GM12874 (cell line): Measurements from ENCODE around the gene SRSF4.

ENCODE experiments used
- CTCF ChIP-seq: IDR thresholded peaks from 2 replicates; pipeline ENCODE4 v1.5.1; 2011; ENCODE audit warnings: low read depth, mild to moderate bottlenecking, control low read depth, low read length, moderate library complexity; ENCODE audit not compliant: insufficient read depth

Gene SRSF4

GRCh38 chr1:29169976-29170375 lies 11.7 kb downstream of the SRSF4 start:
- no peak for TF ChIP-seq CTCF

GRCh38 chr1:29167904-29168303 lies 13.8 kb downstream of the SRSF4 start:
- TF ChIP-seq CTCF: no peak

GRCh38 chr1:29166291-29166878 lies 15.3 kb downstream of the SRSF4 start:
- TF ChIP-seq CTCF: no peak

- no peak for TF ChIP-seq CTCF
Measured at GRCh38 chr1:29164588-29164987, 17.1 kb downstream of the SRSF4 start.

- no peak for TF ChIP-seq CTCF
Measured at GRCh38 chr1:29162476-29163138, 19.1 kb downstream of the SRSF4 start.

GRCh38 chr1:29162025-29162424 lies 19.7 kb downstream of the SRSF4 start:
- TF ChIP-seq CTCF: no peak

- no peak for TF ChIP-seq CTCF
Measured at GRCh38 chr1:29159773-29160172, 21.9 kb downstream of the SRSF4 start.
